ENCODE measurements around the gene RFX4.

DNA sequence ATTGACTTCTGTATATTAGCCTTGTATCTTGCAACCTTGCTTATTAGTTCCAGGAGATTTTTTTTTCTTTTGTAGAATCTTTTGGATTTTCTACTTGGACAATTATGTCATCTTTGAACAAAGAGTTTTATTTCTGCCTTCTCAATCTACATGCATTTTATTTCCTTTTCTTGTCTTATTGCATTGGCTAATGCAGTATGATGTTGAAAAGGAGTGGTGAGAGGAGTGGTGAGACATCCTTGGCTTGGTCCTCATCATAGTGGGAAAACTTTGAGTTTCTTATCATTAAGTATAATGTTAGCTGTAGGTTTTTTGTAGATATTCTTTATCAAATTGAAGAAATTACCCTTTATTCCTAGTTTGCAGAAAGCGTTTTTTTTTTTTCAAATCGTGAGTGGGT lies 80.6 kb downstream of the RFX4 start:
- no peak for TF ChIP-seq CTCF (IDR thresholded peaks at IDR 0.05)
- TF ChIP-seq POLR2A (IDR thresholded peaks at IDR 0.05; ENCODE audit: low read depth): no peak
- TF ChIP-seq POLR2AphosphoS5 (IDR thresholded peaks at IDR 0.05): no peak
- no peak for TF ChIP-seq EP300 (IDR thresholded peaks at IDR 0.05)
